SU-DHL-6 (cell line): ENCODE measurements around the gene PICK1.

ENCODE experiments used
- H2AFZ ChIP-seq: fragments of 200-600 bp; sonication (generic); 2 replicates; pipeline ENCODE4 v1.6.1; 2014; ENCODE audit warnings: low read depth, mild to moderate bottlenecking, moderate library complexity, mixed read lengths, antibody characterized with exemption, low read length; ENCODE audit not compliant: severe bottlenecking
- H3F3A ChIP-seq: fragments of 200-600 bp; shearing (Covaris generic); 2 replicates; pipeline ENCODE4 v1.6.0; 2016; ENCODE audit warnings: antibody characterized with exemption, mild to moderate bottlenecking; ENCODE audit not compliant: insufficient read depth
- H3K27ac ChIP-seq: fragments of 200-600 bp; sonication (generic); 2 replicates; pipeline ENCODE4 v1.5.1; 2016; ENCODE audit warnings: low read depth, mild to moderate bottlenecking, low read length, moderate library complexity, mixed read lengths
- H3K27me3 ChIP-seq: fragments of 200-600 bp; sonication (generic), shearing (Covaris generic); 2 replicates; pipeline ENCODE4 v1.6.0; 2014; ENCODE audit warnings: mild to moderate bottlenecking, low read length
- H3K36me3 ChIP-seq: fragments of 200-600 bp; sonication (generic); 2 replicates; pipeline ENCODE4 v1.6.1; 2014; ENCODE audit warnings: mild to moderate bottlenecking, low read length, mixed read lengths
- H3K4me2 ChIP-seq: fragments of 300-600, 200-600 bp; shearing (Covaris generic), sonication (generic); 2 replicates; pipeline ENCODE4 v1.6.0; 2014; ENCODE audit warnings: low read length, low read depth, mild to moderate bottlenecking; ENCODE audit not compliant: poor library complexity, severe bottlenecking
- H3K4me3 ChIP-seq: fragments of 200-600 bp; sonication (generic); 2 replicates; pipeline ENCODE4 v1.5.1; 2014; ENCODE audit warnings: antibody characterized with exemption, low read length, mild to moderate bottlenecking, mixed read lengths; ENCODE audit not compliant: insufficient read depth, poor library complexity, severe bottlenecking
- H3K79me2 ChIP-seq: fragments of 200-600 bp; sonication (generic); 2 replicates; pipeline ENCODE4 v1.6.1; 2014; ENCODE audit warnings: mild to moderate bottlenecking, low read length, moderate library complexity; ENCODE audit not compliant: insufficient read depth
- H3K9ac ChIP-seq: fragments of 200-600 bp; sonication (generic); 2 replicates; pipeline ENCODE4 v1.7.0; 2014; ENCODE audit warnings: mild to moderate bottlenecking, low read length
- H3K9me2 ChIP-seq: fragments of 200-600 bp; sonication (generic); replicated peaks from 2 replicates; pipeline ENCODE4 v1.6.1; 2014; ENCODE audit warnings: low read length; ENCODE audit not compliant: insufficient read depth
- H3K9me3 ChIP-seq: fragments of 200-600 bp; sonication (generic); 2 replicates; pipeline ENCODE4 v1.6.1; 2014; ENCODE audit warnings: low read length, mixed read lengths; ENCODE audit not compliant: insufficient read depth
- H4K20me1 ChIP-seq: fragments of 200-600 bp; sonication (generic); 2 replicates; pipeline ENCODE4 v1.6.1; 2014; ENCODE audit warnings: low read depth, mild to moderate bottlenecking, antibody characterized with exemption, low read length, moderate library complexity, mixed read lengths
- EZH2phosphoT487 ChIP-seq: fragments of 200-600 bp; sonication (generic), shearing (Covaris generic); conservative IDR thresholded peaks from 2 replicates; pipeline ENCODE4 v1.6.1; 2018; ENCODE audit warnings: mild to moderate bottlenecking, antibody characterized with exemption, low read length, moderate library complexity, mixed read lengths
- TF ChIP-seq, protein P1 (sequence below): fragments of 200-600 bp; sonication (generic); IDR thresholded peaks from one replicate; pipeline ENCODE4 v1.5.1; 2017; ENCODE audit warnings: antibody characterized with exemption, mild to moderate bottlenecking, low read length, moderate library complexity; ENCODE audit not compliant: insufficient read depth, poor library complexity, severe bottlenecking

Gene PICK1

DNA sequence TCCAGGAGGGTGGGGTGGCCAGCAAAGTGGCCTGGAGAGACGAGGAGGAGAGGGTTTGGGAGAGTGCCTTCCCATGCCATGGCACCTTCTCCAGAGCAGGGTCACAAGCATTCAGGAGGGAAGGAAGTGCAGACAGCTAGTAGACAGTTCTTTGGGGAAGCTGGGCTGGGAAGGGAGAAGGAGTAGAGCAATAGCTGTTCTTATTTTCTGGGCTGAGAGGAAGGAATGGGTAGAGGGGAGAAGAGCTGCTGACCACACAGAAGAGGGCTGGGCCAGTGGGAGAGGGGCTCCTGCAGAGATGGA lies 14.8 kb upstream of the PICK1 start:
- Histone ChIP-seq H3K27ac (no peak overlapping the region), H3K9me3 (no peaks in the 10 kb centered on the region), H3K4me2 (no peak overlapping the region), H3K79me2 (no peaks in the 10 kb centered on the region), H3K36me3 (no peaks in the 10 kb centered on the region), H3K27me3 (no peaks in the 10 kb centered on the region), H4K20me1 (no peaks in the 10 kb centered on the region), H2AFZ (no peak overlapping the region), H3K4me3 (no peak overlapping the region), H3K9ac (no peak overlapping the region), H3F3A (no peaks in the 10 kb centered on the region), H3K9me2 (no peaks in the 10 kb centered on the region)
- TF ChIP-seq, protein P1, sequence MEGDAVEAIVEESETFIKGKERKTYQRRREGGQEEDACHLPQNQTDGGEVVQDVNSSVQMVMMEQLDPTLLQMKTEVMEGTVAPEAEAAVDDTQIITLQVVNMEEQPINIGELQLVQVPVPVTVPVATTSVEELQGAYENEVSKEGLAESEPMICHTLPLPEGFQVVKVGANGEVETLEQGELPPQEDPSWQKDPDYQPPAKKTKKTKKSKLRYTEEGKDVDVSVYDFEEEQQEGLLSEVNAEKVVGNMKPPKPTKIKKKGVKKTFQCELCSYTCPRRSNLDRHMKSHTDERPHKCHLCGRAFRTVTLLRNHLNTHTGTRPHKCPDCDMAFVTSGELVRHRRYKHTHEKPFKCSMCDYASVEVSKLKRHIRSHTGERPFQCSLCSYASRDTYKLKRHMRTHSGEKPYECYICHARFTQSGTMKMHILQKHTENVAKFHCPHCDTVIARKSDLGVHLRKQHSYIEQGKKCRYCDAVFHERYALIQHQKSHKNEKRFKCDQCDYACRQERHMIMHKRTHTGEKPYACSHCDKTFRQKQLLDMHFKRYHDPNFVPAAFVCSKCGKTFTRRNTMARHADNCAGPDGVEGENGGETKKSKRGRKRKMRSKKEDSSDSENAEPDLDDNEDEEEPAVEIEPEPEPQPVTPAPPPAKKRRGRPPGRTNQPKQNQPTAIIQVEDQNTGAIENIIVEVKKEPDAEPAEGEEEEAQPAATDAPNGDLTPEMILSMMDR = no peak
- no peak for TF ChIP-seq EZH2phosphoT487

DNA sequence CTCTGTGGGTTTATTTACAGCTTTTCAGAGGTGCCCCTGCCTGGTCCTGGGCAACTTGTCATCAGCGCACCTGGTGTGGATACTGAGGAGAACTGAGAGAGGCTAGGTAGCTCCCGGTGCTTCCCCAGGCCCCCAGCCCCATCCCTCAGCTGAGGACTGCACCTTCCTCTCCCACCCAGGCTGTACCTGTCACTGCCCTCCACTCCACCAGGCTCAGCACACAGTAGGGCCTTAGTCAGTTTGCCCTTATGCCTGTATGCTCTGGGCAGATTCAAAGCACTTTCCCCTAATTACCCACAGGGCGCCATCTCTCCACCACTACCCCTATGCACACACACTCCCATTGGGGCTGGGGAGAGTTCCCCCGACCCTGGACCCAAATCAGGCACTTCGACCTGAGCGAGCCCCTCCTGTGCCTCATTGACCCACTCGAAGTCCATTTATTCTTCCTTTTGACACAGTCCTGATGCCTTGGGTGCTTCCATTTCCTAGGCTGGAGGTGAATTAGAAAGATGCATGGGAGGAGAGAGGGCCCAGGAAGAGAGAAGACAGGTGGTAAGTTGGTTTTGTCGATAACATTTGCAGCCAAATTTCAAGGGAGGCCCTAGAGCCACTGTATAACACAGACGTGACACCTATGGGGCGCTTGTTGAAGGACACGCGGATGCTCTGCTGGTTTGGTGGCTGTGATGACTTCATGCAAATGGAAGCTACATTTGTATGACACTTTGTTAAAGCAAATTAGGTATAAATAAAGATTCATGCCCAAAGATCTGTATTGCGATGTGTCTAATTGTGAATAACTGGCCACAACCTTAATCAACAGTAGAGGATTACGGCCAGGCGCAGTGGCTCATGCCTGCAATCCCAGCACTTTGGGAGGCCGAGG lies 13.8 kb upstream of the PICK1 start:
- no peaks in the 10 kb centered on the region for H3K27me3 ChIP-seq
- no peaks in the 10 kb centered on the region for H3K9me2 ChIP-seq
- H3K27ac ChIP-seq = no peak overlapping the region
- no peak overlapping the region for H2AFZ ChIP-seq
- H3K4me3 ChIP-seq = no peak overlapping the region
- no peak overlapping the region for H3K9ac ChIP-seq
- H3K9me3 ChIP-seq = no peaks in the 10 kb centered on the region
- no peak for TF ChIP-seq EZH2phosphoT487
- TF ChIP-seq, protein P1 = no peak
- H3K79me2 ChIP-seq = no peaks in the 10 kb centered on the region
- H3K36me3 ChIP-seq = no peaks in the 10 kb centered on the region
- H3K4me2 ChIP-seq = no peak overlapping the region
- no peaks in the 10 kb centered on the region for H4K20me1 ChIP-seq
- H3F3A ChIP-seq = no peaks in the 10 kb centered on the region

DNA sequence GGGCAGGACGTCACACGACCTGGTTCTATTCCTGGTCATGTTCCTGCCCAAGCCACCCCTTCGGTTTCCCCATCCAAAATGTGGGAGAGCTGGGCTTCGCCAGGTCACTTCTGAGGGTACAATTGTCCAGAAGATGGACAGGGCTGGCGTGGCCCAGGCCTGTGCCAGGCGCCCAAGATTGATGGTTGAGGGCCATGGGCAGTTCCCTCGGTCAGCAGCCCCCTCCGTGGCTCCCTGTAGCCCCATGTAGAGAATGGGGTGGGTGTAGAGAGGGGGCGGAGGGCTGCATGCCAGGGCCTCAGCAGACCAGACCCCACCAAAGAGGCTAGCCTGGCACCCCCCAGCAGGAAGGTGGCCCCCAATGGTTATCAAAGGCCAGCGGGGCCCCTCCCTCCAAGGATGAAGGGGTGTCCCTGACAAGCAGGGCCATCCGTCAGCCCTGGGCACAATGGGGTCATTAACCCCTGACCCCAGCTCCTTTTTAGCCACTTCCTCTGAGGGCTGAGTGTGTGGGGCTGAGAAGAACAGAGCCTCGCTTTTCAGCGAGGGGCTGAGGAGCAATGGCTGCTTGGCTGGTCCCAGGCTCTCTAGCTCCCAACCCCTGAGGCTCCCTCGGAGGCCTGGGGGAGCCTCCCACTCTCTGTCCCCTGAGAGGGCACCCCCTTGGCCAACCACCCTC lies 11.0 kb upstream of the PICK1 start:
- H4K20me1 ChIP-seq = no peaks in the 10 kb centered on the region
- H2AFZ ChIP-seq = no peak overlapping the region
- H3K4me2 ChIP-seq = no peak overlapping the region
- no peak overlapping the region for H3K4me3 ChIP-seq
- H3K36me3 ChIP-seq = no peaks in the 10 kb centered on the region
- no peaks in the 10 kb centered on the region for H3K27me3 ChIP-seq
- H3F3A ChIP-seq = no peaks in the 10 kb centered on the region
- no peak overlapping the region for H3K9ac ChIP-seq
- TF ChIP-seq EZH2phosphoT487 = no peak
- TF ChIP-seq, protein P1 = no peak
- H3K9me2 ChIP-seq = no peaks in the 10 kb centered on the region
- H3K79me2 ChIP-seq = no peaks in the 10 kb centered on the region
- no peaks in the 10 kb centered on the region for H3K9me3 ChIP-seq
- no peak overlapping the region for H3K27ac ChIP-seq
